SIG-M5 treated with dmso at 0.1 percent for 504 hours (cell line): Measurements from ENCODE around the gene MRPS24.
A peak's percentile ranks its signal among the peaks of the same experiment; 100 is the strongest.

Experiments used
- DNase-seq: peaks from one replicate; lab custom pipeline; 2025; ENCODE audit not compliant: unreplicated experiment; lab: John Stamatoyannopoulos, UW

The MRPS24 gene

DNA sequence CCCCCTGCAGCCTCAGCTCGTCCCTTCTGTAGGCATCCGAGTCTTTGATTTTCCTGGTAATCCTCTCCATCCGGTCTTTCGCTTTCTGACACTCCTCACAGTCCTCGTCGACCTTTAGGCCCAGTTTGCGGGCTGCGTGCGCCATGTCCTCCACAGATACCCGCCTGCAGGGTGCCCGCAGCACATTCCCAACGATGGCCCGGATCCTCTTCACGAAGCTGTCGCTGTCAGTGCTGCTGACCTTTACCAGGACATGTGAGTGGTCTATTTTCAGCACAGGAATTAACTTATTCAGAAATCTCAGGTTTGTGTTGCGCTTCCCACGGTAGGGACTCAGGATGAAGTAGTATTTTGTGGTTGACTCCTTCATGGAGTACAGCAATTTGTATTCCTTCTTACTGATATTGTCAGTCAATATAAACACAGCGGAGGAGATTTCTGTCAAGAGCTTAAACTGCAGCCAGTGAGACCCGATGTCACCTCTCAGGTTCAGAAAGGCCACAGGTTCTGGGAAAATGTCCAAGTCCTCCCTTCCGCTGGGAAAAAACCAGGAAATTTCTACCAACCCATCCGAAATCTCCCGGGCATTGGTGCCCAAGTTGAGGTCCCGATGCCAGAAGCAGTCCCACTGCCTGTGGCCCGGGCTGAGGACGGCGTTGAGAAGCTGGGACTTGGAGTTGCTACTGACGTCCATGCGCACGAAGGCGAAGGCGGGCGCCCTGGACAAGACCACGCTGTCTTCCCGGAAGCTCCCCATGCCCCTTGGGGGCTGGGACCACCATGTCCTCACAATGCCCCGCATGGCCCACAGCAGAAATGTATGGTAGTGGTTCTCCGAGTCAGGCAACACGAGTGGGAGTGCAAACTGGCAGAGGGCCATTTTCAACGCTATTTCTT lies 8.9 kb upstream of the MRPS24 start:
- DNase-seq, result no peak

DNA sequence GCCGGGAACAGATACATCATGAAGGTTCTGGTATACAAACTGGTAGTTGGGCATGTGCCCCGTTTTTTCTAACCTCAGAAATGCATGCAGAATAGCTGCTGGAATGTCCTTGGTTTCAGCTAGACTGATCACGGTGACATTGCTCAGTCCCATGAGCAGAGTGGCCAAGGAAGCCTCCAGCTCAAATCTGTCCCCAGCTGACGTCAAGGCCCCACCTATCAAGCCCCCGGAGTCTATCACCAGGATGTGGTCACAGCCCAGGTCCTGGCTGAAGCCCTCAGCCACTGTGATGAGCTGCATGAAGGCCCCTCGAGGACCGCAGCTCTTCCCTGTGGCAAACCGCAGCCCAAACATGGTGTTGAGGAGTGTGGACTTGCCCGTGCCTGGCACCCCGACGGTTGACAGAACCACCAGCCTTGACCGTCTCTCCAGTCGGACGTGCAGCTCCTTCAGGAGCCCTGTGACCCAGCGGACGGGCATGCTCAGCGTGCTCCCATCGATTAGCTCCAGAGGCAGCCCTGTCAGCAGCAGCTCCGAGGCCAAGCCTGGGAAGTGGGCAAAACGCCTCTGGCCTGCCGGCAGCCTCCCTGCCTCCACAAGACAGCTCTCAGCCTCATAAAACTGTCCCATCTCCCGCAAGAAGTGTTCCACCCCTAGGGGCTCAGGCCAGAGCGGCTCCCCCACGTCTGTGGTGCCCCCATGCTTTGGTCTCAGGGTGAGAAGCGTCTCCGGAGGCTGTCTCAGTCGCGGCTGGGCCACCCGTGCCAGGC lies 7.8 kb upstream of the MRPS24 start:
- DNase-seq, result no peak

GRCh38 chr7:43876241-43876640 lies 6.9 kb upstream of the MRPS24 start:
- DNase-seq, result peak; percentile 70

- no peak for DNase-seq
These were observed 4.0 kb upstream of the MRPS24 start for GRCh38 chr7:43873300-43873699.

DNA sequence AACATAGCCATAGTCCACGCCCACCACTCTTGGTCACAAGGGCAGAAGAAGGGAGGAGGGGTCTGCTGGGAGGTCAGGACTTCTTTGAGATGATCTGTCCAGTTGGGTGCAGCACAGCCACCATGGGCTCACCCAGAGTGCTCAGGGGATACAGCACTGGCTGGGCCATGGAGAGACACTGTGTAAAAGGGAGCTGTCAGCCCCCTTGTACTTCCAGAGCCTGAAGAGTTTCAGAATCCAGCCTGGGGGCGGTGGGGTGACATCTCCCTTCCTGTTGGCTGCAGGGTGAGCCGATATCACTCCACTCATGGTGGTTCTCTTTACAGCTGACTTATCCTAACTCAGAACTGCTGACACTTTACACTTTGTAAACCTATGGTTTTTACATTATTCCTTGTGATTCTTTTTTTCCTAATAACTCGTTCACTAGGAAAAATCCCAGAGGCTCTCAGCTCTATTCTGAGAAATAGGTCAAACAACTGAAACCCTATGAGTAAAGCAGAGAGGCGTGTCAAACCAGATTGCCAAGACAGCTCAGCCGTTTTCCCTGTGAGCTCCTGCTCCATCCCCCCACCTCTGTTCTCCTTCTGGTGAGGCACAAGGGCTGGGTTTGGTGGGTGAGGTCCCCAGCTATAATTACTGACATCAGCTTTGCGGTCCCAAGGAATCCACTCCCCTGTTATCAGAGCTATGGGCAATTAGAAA lies 3.2 kb upstream of the MRPS24 start:
- DNase-seq, result no peak

DNA sequence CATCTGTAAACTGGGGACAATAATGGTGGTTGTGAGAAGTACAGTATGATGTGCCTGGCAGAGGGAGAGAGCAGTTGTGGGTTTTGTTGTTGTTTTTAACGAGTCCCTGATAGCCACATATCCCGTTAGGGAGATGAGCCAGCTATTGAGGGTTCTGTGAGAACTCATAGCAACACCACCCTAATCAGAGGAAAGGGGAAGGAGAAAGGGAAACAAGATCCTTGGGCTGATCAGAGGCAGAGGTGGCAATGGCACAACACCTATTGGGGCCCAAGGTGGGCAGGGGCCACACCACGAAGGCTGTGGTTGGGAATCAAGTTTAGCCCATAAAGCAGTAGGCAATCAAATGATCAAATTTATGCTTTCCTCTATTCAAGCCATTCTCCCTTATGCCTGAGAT lies 1.7 kb upstream of the MRPS24 start:
- DNase-seq, result no peak

DNA sequence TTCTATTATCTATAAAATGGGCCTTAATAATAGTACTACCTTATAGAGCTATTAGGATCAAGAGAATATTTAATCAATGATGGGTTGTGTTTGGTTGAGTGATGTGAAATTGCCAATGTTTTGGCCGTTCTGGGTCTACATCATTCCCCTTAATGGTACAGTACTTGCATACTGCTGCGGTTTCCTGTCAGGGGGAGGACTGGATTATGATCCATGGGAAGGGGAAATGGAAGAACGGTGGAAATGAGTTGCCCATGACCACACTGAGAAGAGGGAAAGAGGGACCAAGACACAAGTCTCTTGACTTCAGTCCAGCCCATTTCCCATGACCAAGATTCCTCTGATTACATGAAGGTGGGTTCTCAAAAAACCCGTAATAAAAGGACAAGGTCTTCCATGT lies 999 bp upstream of the MRPS24 start:
- no peak for DNase-seq

- DNase-seq, result peak; percentile 88
These were observed 537 bp upstream of the MRPS24 start for GRCh38 chr7:43869867-43870240.

DNA sequence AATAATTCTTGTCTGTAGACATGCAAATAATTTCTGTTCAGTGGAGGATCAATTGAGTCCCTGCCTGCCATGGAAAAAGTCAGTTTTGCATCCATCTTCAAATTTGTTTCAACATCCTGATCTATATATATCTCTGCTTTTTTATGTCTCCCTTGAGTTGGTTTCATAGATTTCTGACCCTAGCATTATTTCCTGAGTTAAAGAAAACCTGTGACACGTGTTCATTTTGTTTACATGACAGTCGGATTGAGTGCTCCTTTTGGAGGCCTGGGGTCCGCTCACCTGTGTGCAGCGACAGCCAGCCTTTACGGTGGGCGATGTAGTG lies 674 bp downstream of the MRPS24 start:
- DNase-seq, result peak; percentile 20

DNA sequence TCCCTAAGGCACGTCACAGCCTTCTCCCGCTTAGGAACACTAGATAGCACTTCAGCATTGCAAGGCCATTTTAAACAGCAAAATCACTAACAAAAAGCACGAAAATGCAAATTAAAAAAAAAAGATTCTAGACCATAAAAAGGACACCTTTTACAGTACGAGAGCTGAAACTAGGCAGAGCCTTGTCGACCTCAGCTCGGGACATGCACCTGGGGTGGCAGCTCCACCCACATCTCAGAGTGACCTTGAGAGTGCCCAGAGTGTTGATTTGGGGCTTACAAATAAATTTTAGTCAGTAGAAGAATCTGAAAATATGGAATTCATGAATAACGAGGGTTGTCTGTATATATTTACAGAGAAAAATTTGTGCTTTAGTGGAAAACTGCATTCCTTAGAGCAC lies 1.1 kb downstream of the MRPS24 start:
- DNase-seq, result no peak

GRCh38 chr7:43865277-43865676 lies 4.0 kb downstream of the MRPS24 start:
- DNase-seq, result no peak

DNA sequence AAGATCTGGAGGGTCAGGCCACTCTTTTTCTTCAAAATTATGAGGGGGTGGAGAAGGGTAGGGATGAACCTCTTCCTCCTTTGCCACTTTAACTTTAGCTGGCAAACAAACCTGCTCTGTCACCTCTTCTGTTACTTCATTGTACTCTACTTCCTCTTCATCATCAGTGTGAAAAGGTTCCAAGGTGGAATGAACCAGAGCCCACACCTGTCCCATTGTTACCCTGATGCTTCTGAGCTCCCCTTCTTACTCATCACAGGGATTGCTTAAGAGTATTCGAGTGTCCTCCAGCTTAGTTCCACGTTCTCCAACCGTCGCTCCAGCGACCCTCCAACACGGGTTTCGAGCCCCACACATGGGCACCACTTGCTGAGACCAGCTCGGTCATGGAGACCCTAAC lies 5.2 kb downstream of the MRPS24 start:
- no peak for DNase-seq

- DNase-seq, result no peak
These were observed 12.3 kb downstream of the MRPS24 start for GRCh38 chr7:43856996-43857395.

- no peak for DNase-seq
These were observed 13.0 kb downstream of the MRPS24 start for GRCh38 chr7:43856316-43856715.

DNA sequence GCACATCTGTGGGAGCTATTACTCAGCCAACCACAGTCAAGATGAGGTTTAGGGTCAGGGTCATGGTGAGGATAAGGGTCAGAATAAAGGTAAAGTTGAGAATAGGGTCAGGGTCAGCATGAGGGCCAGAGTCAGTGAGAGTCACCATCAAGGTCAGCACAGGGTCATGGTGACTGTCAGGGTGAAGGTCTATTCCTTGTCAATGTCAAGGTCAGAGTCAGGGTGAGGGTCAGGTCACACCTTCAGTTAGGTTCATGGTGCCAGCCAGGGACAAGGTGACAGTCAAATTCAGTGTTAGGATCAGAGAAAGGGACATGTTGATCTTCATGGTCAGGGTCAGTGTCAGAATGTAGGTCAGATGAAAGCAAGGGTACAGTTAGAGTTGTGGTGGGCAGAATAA lies 14.1 kb downstream of the MRPS24 start:
- DNase-seq, result no peak

- DNase-seq, result no peak
These were observed 17.5 kb downstream of the MRPS24 start for GRCh38 chr7:43851805-43852204.

DNA sequence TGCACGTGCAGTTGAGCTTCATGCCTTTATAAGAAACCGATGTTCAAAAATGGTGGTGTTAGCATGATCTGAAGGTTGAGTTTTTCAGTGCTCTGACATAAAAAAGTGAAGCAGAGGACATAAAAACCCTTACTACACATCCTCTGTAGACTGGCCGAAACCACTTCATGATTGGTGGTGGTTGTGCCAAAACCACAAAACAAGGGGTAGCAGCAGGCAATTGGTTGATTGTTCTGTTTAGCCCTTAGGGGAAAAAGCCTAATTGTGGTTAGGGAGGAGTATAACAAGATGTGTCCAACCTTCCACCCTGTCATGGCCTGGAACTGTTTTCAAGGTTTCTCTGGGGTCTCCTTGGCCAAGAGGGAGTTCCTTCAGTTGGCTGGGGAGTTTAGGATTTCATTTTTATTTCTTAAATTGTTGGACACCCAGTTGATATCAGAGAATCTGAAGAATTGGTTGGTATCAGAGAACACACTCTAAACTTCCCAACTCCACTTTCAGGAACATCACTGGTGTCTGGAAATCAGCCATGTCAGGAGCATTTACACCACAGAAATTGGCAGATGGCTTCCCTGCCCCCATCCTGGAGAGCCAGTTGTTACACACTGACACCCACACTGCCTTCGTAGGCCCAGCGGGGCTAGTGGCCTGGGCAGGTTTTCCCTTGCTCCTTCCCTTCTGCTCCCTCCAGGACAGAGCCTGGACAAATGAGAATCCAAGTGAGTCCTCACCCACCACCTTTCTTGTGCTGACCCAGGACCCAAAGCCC lies 18.8 kb downstream of the MRPS24 start:
- no peak for DNase-seq

GRCh38 chr7:43849047-43849446 lies 20.3 kb downstream of the MRPS24 start:
- DNase-seq, result no peak

DNA sequence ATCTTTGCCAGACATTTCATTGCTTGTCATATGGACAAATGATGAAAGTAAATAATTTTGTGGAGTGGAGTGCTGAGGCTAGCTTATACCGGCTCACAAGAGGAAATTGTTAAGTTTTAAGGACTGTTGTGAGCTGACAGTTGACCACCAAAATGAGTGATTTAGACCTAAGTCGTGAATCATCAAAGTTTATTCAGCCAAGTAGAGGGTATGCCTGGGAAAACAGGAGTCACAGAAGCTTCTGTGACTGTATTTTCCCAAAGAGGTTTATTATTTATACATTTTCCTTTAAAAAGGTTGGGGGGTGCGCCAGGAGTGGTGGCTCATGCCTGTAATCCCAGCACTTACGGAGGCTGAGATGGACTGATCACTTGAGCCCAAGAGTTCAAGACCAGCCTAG lies 21.8 kb downstream of the MRPS24 start:
- no peak for DNase-seq

DNA sequence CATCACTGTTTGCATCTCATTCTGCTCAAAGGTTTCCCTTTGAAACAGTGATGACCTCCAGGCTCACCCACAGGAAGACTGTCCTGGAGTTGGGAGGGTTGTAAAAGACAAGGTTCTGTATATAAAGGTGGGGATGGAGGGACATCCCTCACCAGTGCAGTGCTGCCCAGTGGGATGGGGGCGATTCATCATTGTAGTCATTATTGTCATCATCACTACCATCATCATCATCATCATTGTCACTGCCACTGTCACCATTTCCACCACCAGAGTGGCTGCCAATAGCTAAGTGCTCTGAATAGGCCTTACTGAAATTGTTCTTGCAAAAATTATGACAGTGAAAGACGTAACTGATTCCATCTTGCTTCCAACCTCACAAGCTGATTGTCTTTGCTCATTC lies 24.7 kb downstream of the MRPS24 start:
- DNase-seq, result no peak

GRCh38 chr7:43844257-43844656 lies 25.1 kb downstream of the MRPS24 start:
- DNase-seq, result no peak
